GM19455 (cell line): ENCODE data around the gene THSD7A.
A peak's percentile ranks its signal among the peaks of the same experiment; 100 is the strongest.

ENCODE experiments used
- ATAC-seq: cut with Tn5 transposase; IDR thresholded peaks from one replicate; pipeline ENCODE4 v1.9.1; 2021; ENCODE audit not compliant: unreplicated experiment

The THSD7A gene

DNA sequence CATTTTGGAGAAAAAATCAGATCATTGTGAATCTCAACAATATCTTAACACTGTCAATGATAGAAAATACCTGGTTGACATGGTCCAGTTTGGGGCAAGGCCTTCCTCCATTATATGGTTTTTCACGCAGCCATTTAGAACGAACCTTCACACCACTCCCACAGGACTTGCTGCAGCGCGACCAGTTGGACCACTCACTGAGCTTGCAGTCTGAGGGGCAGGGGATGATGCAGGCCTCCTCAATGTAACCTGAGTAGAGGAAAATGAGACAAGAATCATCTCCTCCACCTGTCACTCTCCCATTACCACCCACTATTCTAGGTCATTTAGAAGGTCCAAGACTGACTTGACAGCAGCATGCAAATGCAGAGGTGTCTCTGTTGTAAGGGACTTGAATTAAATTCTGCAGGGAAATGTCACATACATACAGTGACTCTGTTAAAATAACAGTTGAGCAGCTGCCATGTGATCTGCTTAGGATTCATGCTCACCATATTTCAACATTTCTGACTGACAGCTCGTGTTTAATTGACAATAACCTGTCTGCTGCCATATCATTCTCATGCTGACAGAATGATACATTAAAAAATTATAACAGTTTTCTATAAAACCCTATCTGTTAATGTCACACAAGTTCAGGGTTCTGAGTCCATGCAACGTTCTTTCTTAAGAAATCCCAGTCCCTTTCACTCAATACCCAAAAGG is 403.0 kb downstream of the THSD7A start:
- ATAC-seq, result no peak

DNA sequence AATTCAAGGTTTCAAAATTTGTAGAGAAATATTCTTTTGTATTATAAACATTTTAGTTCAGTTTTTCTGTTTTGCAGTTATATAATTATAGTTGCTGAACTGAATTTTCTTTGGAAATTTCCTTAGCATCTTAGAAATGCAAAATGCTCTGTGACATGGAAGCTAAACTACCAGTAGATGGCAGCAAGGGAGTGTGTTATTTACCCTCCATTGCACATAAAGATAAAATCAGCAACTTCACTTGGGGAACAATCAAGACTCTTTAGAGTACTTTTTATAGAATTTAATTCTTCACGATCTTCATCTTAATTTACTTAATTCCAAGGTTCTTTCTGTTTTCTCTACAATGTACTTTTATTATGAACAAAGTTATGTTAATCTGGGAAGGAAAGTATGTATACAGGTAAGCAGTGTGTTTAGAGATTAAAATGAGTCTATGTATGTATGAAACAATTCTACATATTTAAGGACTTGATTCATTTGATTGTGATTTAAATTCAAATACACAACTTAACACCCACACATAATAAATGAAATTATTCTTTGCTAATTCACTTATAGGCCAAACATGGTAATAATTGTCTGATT is 404.2 kb downstream of the THSD7A start:
- ATAC-seq, result peak; percentile 69

DNA sequence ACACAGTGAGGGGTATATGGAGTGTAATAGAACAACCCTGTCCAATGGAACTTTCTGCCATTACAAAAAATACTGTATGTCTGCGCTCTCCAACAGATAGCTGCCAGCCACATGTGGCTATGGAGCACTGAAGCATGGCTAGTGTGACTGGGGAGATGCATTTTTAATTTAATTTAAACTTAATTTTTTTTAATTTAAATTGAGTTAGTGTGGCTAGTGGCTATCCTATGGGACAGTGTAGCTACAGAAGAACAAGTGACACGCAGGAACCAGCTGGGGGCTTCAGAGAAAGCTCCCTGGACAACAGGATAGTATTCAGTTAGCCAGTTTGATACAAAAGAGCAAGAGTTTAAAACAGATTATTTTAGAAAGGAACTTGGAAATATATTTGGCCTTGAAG is 408.0 kb downstream of the THSD7A start:
- no peak for ATAC-seq

DNA sequence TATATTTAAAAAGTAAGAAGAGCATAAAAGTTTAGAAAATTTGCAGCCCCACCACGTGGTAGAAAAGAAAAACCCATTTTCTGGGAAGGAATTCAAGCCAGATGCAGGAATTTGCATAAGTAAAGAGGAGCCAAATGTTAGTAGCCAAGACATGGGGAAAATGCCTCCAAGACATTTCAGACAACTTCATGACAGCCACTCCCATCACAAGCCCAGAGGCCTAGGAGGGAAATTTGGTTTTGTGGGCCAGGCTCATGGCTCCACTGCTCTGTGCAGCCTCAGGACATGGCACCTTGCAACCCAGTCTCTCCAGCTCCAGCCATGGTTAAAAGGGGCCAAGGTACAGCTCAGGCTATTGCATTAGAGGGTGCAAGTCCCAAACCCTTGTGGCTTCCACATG is 411.9 kb downstream of the THSD7A start:
- no peak for ATAC-seq

DNA sequence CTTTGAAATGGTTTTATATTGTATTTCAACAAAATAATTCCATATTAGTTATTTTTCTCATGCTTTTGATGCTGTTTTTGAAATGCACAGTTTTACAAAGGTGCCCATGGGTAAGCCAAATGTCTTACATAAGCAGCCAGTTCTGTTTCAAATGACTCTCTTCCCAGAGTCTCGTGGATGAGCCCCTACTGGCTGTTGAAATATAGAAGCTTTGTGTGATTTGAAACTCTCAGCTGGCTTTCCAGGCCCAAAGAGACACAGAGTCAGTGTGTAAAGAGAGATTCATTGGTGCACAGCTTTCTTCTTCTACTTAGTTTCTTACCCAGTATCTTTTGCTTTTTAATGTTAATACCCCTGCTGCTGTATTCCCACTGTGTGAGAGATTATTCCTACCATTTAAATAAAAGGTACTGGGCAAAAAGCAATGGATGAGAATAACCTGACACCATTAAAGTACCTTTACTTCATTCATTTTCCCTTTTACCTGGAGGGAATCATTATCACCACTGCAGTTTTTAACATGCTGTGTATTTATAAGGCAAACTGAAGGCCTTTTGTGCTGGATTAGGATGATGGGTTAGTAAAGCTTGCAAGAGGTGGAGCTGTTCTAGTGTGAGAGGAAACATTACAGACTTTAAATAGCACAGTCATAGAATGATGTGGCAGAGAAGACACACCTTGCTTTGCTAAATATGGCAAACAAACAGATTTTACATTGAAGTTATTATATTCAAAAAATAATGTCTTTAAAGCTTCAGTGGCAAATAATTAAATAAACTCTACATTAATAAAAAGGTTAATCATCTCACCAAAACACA is 415.1 kb downstream of the THSD7A start:
- ATAC-seq, result no peak

DNA sequence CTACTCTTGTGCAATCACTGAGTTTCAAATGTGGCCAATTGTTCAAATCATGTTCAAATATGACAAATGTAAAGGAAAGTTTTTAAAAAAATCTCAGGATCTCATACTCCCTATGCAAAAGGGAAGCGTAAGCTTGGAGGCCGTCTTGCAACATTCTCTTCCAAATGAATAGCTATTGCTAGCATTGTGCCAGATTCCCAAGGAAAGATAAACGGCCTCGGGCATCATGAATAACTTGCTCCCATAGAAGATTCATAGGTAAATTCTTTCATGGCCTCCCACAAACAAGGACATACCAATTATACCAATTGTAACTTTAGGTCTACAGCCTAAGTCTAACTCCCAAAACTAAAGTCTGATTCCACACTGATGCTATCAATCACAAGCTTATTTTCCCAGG is 416.9 kb downstream of the THSD7A start:
- no peak for ATAC-seq

DNA sequence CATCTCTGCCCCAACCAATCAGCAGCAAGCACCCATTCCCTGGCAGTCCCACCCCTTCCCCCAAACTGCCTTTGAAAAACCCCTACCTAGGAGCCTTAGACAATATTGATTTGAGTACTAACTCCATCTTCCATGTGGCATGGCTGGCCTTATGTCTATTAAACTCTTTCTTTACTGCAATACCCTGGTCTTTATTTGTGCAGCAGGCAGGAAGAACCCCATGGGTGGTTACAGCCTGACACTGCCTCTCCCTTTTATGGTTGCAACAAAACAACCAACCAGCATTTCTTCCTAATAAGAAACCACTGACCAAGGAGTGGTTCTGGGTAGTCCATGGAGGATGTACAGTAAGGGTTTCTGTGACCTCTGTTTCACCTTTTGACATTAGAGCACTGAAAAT is 418.1 kb downstream of the THSD7A start:
- ATAC-seq, result no peak

DNA sequence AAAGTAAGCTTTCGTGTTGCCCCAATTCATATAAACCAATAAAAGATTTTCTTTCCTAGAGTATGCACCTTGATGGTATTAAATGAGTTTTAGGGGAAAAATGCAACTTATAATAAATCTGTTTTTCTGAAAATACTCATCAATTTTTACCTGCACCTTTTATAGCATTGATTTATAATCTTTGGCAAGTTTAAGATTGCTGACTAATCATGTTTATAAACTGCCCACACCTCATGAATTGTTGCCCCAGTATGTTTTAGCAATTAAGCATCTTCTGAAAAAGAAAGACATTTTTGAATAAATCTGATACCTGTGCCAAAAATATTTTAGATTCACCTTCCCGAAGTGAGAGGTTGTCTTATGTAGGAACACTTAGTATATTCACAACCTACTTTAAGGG is 420.0 kb downstream of the THSD7A start:
- ATAC-seq, result no peak

DNA sequence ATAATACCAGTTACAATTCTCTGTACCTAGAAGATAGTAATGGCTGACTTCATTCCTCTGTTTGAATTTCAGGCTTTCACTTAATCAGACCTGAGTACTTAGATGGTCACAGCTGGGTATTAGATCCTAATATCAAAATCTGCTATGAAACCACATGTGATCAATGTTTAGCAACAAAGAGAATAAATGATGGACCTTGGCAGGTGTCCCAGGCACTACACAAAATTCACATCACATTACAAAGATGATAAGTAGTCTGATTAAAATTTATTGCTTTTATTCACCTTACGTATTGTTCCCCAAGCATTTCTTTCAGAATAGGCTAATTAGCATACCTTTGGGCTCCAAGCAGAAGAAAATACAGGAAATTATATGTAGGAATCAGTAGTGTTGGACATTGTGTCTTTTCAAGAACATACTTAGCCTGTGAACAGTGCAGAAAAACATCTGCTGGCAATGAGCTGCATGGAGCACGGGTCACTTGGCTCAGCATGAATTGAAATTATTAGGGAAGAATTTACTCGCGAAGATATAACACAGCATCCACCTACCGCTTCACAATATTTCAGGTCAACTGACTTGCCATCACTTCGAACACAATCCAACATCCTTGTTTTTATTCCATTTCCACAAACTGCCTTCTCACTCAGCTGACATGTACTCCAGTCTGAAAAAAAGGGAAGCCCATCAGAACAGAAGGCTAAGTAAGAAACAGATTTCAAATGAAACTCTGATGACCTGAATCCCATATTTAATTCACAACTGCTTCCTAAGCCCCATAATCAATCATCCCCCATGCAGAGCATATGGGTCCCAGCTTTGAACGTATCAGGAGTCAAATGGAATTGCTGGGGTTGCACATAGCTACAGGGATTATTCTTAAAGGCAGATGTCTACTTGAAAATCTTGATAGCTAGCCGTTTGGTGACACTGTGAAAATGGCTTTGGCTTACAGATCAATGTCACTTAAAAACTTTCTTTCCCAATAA is 421.0 kb downstream of the THSD7A start:
- no peak for ATAC-seq

DNA sequence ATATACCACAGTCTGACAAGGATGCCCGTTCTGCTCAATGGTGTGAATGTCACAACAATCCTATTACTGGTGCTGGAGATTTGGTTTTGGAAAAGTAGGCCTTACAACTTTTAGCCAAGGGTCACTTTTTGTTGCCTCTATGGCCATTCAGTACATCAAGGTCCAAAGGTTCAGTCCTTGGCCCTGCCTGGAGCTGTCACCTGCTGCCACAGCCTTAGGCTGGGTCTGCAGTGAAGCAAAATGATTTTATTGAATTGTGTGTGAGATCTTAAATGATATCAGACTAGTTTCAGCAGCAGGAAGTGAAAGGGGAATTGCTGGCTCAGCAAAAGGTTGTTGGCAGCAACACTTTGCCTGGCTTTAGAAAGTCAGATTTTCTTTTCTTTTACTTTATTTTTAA is 427.6 kb downstream of the THSD7A start:
- ATAC-seq, result no peak

DNA sequence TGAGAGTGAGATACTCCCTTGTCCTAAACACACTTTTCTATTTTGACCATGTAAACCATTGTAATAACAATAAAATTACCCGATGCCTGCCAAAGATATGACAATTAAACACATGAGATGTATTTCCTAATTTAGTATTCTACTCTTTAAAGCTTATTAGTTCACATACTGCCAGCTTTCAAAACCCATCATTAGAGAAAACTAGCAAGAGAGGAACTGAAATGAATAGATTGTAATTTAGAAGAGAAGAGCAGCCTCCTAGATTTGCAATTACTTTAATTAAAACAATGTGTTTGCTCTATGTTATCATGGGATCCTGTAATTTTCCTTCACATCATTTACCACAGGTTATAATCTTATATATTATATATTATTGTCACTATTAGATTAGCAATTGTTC is 428.2 kb downstream of the THSD7A start:
- ATAC-seq, result no peak

DNA sequence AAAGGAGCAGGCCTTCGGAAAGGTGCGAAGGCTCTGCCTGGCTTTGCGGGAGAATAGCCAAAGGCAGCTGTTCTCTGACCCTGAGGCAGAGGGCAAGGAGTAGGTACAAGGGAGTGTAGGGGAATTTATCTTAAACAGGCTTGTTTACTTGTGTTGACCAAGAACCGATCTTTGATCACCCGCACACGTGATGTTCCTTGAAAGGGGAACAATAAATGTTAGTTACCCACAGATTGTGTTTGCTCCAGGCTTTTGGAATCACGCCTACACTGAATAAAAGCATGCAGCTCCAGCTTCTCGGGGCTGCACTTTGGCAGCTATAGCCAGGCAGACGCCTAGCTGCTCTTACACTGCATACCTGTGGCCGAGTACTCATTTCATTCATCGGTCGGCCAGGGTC is 437.6 kb downstream of the THSD7A start:
- ATAC-seq, result no peak

DNA sequence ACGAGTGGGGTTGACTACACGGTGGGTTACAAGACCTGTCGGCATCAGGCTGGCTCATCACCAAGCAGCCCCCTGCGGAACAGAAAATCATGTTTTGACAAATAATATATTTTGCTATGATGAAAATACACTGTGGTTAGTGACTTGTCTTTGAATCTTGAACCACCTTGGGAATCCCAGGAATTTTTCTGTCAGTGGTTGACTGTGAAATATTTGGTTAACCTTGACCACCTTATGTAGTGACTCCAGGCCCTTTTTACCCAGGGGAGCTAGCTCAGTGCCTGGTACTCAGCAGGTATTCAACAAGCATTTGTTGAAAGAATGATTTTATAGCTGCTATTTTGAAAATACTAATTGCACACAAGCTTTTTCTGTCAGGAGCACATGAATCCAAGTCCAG is 452.4 kb downstream of the THSD7A start:
- no peak for ATAC-seq

DNA sequence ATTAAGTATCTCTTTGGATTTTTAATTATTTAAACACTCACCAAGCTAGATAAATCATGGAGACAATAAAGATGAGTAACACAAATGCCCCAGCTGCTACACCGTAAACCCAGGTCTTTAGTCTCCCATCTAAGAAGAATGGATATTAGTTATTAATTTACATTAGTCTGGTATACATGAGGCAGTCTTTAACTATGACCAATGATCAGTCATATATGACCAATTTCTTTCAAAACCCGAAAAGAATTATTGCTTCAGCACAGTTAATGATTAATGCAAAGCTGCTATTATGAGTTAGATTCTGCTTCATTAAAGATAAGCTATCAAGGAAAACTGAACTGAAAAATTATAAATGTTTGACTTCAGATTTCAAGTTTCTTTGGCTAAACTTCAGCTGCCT is 455.5 kb downstream of the THSD7A start:
- ATAC-seq, result no peak

DNA sequence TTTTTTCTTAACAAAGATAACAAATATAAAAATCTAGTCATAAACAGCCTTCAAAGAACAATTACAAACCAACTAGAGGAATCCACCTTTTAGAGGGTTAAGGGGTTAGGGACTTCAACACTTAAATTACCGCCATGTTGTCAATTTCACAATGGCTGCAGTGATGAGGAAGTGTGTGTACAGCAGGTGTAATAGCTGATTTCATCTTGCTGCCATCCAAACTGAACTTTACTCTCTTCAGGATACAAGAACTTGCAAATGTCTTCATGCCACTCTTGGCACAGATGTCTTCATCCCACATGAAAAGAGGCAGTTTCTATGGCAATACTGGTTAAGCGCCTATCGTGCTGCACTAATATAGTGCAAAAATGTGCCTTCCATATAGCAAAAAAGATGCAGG is 457.4 kb downstream of the THSD7A start:
- ATAC-seq, result no peak

DNA sequence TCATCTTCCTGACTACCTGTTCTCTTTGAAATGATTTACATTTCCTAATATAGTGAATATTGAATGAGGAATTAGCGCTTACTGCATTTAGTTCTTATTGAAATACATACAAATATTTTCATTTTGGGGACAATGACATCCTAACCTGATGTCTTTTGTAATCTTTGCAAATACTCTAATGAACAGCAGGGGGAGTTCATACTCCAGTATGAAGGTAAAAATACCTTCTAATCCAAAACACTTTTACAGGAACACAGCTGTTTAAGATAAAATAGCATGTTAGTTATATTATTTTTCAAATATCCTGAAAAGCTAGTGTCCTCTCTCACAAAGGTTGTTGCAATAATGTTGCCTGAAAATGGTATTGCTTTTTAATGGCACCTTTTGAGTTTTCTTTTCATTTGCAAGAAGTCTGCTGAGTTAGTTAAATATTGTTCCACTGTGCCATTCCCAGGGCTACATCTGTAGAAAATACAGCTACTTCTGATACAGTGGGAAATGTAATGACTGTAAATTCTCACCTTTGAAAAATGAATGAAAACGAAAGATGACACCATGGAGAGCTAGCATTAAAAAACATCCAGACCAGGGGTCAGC is 458.4 kb downstream of the THSD7A start:
- no peak for ATAC-seq

DNA sequence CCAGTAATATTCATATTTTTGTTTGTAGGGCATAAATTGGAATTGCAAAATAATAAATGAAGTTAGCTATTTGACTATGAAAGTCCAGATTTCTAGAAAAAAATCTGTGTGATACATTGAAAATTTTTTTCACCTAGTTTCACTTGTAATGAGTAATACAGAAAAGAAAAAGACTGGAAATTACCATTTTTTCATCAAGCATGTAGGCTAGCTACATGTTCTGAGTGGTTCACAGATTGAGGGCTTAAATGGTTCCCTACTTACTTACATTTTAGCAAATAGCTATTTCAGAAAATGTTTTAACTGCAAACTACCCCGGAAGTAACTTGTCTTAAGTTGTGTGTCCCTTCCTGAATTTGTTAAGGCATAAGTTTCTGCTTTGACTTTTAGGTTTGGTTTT is 462.3 kb downstream of the THSD7A start:
- no peak for ATAC-seq

DNA sequence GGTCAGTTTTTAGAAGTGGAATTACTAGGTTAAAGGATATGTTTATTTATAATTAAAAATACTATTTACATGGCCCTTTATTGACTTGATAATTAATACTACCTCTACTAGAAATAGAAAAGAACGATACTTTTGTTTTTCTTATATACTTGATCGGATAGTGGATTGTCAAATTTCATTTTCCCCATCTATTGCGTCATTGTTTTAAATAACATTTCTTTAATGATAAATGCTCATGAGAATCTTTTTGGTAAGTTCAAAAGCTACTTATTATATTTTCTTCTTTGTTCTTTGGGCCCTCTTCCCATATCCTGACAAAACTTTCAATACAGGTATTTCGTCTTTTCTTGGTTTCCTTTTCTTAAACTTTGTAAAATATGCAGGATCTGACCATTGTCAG is 465.9 kb downstream of the THSD7A start:
- ATAC-seq, result no peak

DNA sequence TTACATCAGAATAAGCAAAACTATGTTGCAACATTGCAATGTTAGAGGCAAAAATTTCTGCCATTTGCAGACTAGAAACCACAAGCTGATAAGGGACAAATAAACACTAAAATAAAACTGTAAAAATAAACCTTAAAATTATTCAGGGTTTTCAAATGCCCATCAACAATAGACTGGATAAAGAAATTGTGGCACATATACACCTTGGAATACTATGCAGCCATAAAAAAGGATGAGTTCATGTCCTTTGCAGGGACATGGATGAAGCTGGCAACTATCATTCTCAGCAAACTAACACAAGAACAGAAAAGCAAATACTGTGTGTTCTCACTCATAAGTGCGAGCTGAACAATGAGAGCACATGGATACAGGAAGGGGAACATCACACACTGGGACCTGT is 473.4 kb downstream of the THSD7A start:
- ATAC-seq, result no peak

DNA sequence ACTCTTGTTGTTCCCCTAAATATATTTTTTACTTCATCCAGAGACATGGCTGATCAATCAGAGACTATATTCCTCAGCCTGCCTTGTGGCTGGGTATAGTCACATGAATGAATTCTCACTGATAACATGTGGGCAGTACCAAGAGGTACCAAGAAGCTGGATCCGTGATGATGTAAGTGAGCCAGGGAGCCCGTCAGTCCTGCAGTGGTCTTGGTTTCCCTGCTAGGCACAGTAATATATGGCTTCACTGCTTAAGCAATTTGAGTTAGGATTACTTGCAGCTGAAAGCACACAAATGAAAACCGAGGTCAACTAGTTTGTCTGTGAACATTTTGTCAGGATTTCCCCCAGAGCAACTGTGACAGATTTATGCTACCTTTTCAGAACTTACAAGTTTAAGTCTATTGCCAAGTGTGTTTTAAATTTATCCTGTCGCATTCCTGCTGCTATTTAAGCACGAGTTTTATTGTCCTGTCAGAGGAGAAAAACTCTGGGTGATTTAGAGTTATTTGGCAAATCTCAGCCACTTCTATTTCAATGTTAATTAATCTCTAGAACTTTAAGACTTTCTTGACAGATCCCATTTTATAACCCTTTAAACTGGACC is 476.5 kb downstream of the THSD7A start:
- ATAC-seq, result no peak
